GM12878 (cell line): Measurements from ENCODE around the gene MYO7A. TPM values are rescaled to one million over a fixed set of nuclear protein-coding genes. Genes with fewer than 3 reads are reported as not detected.

Experiments
- ATAC-seq: fragments of 200-7000 bp; cut with Tn5 transposase; 3 replicates; pipeline ENCODE4 v1.9.1; 2020; ENCODE audit warnings: mild to moderate bottlenecking, moderate library complexity
- BruUV-seq: library from RNA; stranded (reverse); fragments of 400-500 nt; replicated peaks from 2 replicates; lab custom pipeline; 2021; lab: Mats Ljungman, UMichigan
- CTCF ChIA-PET: fragments of 300-600 bp; sonication (Branson Sonifier 250); formaldehyde crosslinking; extraction: SDS; loops from one replicate; lab custom pipeline; 2021; ENCODE audit warnings: inconsistent platforms; lab: Yijun Ruan, JAX
- POLR2A ChIA-PET: fragments of 350-600 bp; formaldehyde crosslinking; extraction: SDS; loops from one replicate; lab custom pipeline; 2021; ENCODE audit warnings: inconsistent platforms; lab: Charles Lee
- RAD21 ChIA-PET: fragments of 300-600 bp; sonication (Branson Sonifier 250); formaldehyde crosslinking; loops from one replicate; lab custom pipeline; 2023; ENCODE audit warnings: antibody characterized with exemption; ENCODE audit not compliant: unreplicated experiment; lab: Charles Lee
- SMC1A ChIA-PET: fragments of 300-600 bp; sonication (Branson Sonifier 250); formaldehyde crosslinking; loops from one replicate; lab custom pipeline; 2023; ENCODE audit not compliant: unreplicated experiment, uncharacterized antibody; lab: Charles Lee
- DNase-seq: peaks from one replicate; pipeline ENCODE4 v3.0.0-alpha.2; 2011; ENCODE audit warnings: low read depth, low spot score
- FAIRE-seq: peaks from 3 replicates; lab custom pipeline; 2011; peaks lifted over from hg19 to GRCh38; lab: Jason Lieb, UNC
- H2AFZ ChIP-seq: 2 replicates; pipeline ENCODE4 v1.6.0; 2011; ENCODE audit warnings: low read depth, low read length, control low read depth; ENCODE audit not compliant: control insufficient read depth
- H3K27ac ChIP-seq: 2 replicates; pipeline ENCODE4 v1.5.1; 2011; ENCODE audit warnings: control low read depth; ENCODE audit not compliant: control insufficient read depth, insufficient read depth
- H3K27me3 ChIP-seq, 2 experiments: replicated peaks in 1 of 2; 2 replicates each; pipeline versions ENCODE4 v1.6.0 to v1.6.1; 2011; ENCODE audit warnings: low read length in 1 of 2; ENCODE audit not compliant: control insufficient read depth in 2 of 2, insufficient read depth in 2 of 2
- H3K36me3 ChIP-seq, 2 experiments: 2 replicates each; pipeline ENCODE4 v1.5.1; 2011; ENCODE audit warnings: low read length in 1 of 2; ENCODE audit not compliant: control insufficient read depth in 2 of 2, insufficient read depth in 2 of 2
- H3K4me1 ChIP-seq: 2 replicates; pipeline ENCODE4 v1.6.1; 2011; ENCODE audit warnings: mild to moderate bottlenecking, low read length, moderate library complexity, mixed read lengths; ENCODE audit not compliant: control insufficient read depth, insufficient read depth
- H3K4me2 ChIP-seq: 2 replicates; pipeline ENCODE4 v1.6.0; 2011; ENCODE audit warnings: control low read depth; ENCODE audit not compliant: control insufficient read depth, insufficient read depth
- H3K4me3 ChIP-seq: fragments of 200-600 bp; sonication (generic); 2 replicates; pipeline ENCODE4 v1.5.1; 2016
- H3K79me2 ChIP-seq: 2 replicates; pipeline ENCODE4 v1.6.0; 2011; ENCODE audit warnings: low read length; ENCODE audit not compliant: control insufficient read depth, insufficient read depth
- H3K9ac ChIP-seq: 2 replicates; pipeline ENCODE4 v1.8.0; 2011; ENCODE audit warnings: low read length, control low read depth, mixed read lengths; ENCODE audit not compliant: control insufficient read depth, insufficient read depth
- H3K9me3 ChIP-seq: replicated peaks from 3 replicates; pipeline ENCODE4 v1.5.1; 2011; ENCODE audit warnings: mild to moderate bottlenecking, low read length; ENCODE audit not compliant: control insufficient read depth, insufficient read depth
- H4K20me1 ChIP-seq: 2 replicates; pipeline ENCODE4 v1.6.0; 2011; ENCODE audit not compliant: control insufficient read depth, insufficient read depth
- CBFB ChIP-seq: IDR thresholded peaks from 2 replicates; pipeline ENCODE4 v1.6.1; 2016; ENCODE audit warnings: antibody characterized with exemption, low read depth
- CBX3 ChIP-seq: fragments of 200-600 bp; sonication (generic); IDR thresholded peaks from 2 replicates; pipeline ENCODE4 v1.6.1; 2016; ENCODE audit warnings: low read depth, borderline replicate concordance
- CHD1 ChIP-seq: IDR thresholded peaks from 2 replicates; pipeline ENCODE4 v1.6.1; 2012; ENCODE audit warnings: low read depth, low read length, improper control_type of control experiment
- DPF2 ChIP-seq: fragments of 450-650 bp; IDR thresholded peaks from 2 replicates; pipeline ENCODE4 v1.6.1; 2017; ENCODE audit warnings: mild to moderate bottlenecking
- GATAD2B ChIP-seq: fragments of 450-650 bp; conservative IDR thresholded peaks from 2 replicates; pipeline ENCODE4 v1.6.1; 2017; ENCODE audit warnings: low read depth, mild to moderate bottlenecking, moderate library complexity
- IRF4 ChIP-seq: IDR thresholded peaks from 2 replicates; pipeline ENCODE4 v1.6.1; 2011; ENCODE audit warnings: low read depth, low read length
- MEF2A ChIP-seq: IDR thresholded peaks from 2 replicates; pipeline ENCODE4 v1.6.1; 2011; ENCODE audit warnings: low read depth, mild to moderate bottlenecking, low read length, moderate library complexity; ENCODE audit not compliant: insufficient read depth
- NFIC ChIP-seq: IDR thresholded peaks from 2 replicates; pipeline ENCODE4 v1.6.1; 2012; ENCODE audit warnings: low read depth, mild to moderate bottlenecking, inconsistent platforms, low read length, moderate library complexity
- NFXL1 ChIP-seq: fragments of 450-650 bp; IDR thresholded peaks from 2 replicates; pipeline ENCODE4 v1.6.1; 2017; ENCODE audit warnings: antibody characterized with exemption, mild to moderate bottlenecking, borderline replicate concordance
- RAD21 ChIP-seq: IDR thresholded peaks from 2 replicates; pipeline ENCODE4 v1.6.1; 2011; ENCODE audit warnings: mild to moderate bottlenecking, low read depth, low read length, moderate library complexity; ENCODE audit not compliant: insufficient read depth
- SUPT20H ChIP-seq: IDR thresholded peaks from 2 replicates; pipeline ENCODE4 v1.6.1; 2011; ENCODE audit warnings: low read depth, mild to moderate bottlenecking, low read length, moderate library complexity, borderline replicate concordance; ENCODE audit not compliant: control insufficient read depth
- ZZZ3 ChIP-seq: IDR thresholded peaks from 2 replicates; pipeline ENCODE4 v1.6.1; 2011; ENCODE audit warnings: low read depth; ENCODE audit not compliant: control insufficient read depth, insufficient read length
- WGBS: methylation state at CpG from one replicate; pipeline ENCODE4 v1.1.6; 2016; ENCODE audit warnings: low lambda C conversion rate; ENCODE audit not compliant: insufficient replicate concordance, insufficient coverage; ENCODE audit errors: missing lambda C conversion rate; 5-methylcytosine and 5-hydroxymethylcytosine counted together
- in situ Hi-C: fragments of 300-500 bp; cut with MboI; formaldehyde crosslinking; loops from 9 replicates; pipeline ENCODE4 v1.14.3; 2018; ENCODE audit warnings: mixed read lengths
- intact Hi-C: fragments of 100-400 bp; cut with micrococcal nuclease; formaldehyde crosslinking; loops from one replicate; pipeline ENCODE4 v1.14.2; 2022; ENCODE audit not compliant: unreplicated experiment
- polyA plus RNA-seq, 11 experiments: library from polyadenylated mRNA; depleted of rRNA in 4 of 11; unstranded in 6 of 11; stranded (reverse) in 5 of 11; fragments of >200 nt; fragmentation: Nextera tagmentation in 4 of 11; fragmentation: Illumina TruSeq in 1 of 11; extraction: Ambion mirVana in 4 of 11; extraction: Trizol in 1 of 11; gene quantifications; 1 replicate in 1 of 11; 2 replicates in 10 of 11; pipeline versions ENCODE4 v1.2.1 to v1.2.3, GENCODE V29; 2011 to 2016; ENCODE audit warnings: inconsistent platforms in 2 of 11, missing spikeins in 2 of 11, low read depth in 1 of 11
- total RNA-seq, 4 experiments: library from RNA; depleted of rRNA in 3 of 4; stranded (reverse); fragments of >200 nt in 3 of 4; fragmentation: Illumina TruSeq in 1 of 4; extraction: Trizol in 1 of 4; gene quantifications; 2 replicates each; pipeline versions ENCODE4 v1.2.1 to v1.2.3, GENCODE V29; 2013 to 2021
- TF ChIP-seq, protein P1 (sequence below): fragments of 150-350 bp; IDR thresholded peaks from 2 replicates; pipeline ENCODE4 v1.6.1; 2016; ENCODE audit warnings: low read depth, low read length
- TF ChIP-seq, protein P2 (sequence below): IDR thresholded peaks from 2 replicates; pipeline ENCODE4 v1.6.1; 2011; ENCODE audit warnings: mild to moderate bottlenecking, low read depth, low read length, moderate library complexity; ENCODE audit not compliant: insufficient replicate concordance
- TF ChIP-seq, protein P3 (sequence below): IDR thresholded peaks from 2 replicates; pipeline ENCODE4 v1.6.1; 2011; ENCODE audit warnings: borderline replicate concordance, low read depth, mild to moderate bottlenecking, moderate library complexity, low read length; ENCODE audit not compliant: insufficient read depth, poor library complexity, severe bottlenecking

The MYO7A gene
- total and polyA plus RNA-seq, 10 of the 15 experiments (the other 5 are each of a cell fraction or from before 2014, with no cell fraction given), result 0.01 to 0.21 (median 0.04) TPM; not detected in 6

DNA sequence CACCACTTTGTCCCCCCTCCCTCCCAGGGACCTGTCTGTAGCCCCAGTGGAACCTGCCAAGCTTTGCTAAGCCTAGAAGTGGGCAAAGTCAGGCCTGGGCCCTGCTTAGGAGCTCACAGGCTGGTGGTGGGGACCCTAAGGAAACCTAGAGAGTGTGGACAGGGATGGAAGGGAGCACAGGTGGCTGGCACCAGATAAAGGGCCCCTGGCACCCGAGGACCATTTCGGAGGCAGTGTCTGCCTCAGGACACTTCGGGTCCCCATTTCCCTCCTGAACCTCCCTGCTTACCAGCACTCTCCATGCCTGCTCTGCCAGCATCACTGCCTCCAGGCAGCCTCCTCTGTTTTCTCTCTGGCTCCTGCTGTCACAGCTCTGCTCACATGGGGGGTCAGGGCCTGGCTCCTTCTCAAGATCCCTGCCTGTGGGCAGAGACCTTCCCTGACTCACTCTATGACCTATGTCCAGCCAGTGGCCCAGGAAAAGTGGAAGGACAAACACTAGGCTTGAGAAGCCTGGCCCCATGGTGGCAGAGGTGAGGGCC lies 39.0 kb upstream of the MYO7A start:
- 9% methylated on average over 3 of the region's 3 CpGs for WGBS
- RAD21 ChIA-PET, result interaction anchor here (1.6 to 5.9 kb wide), 2 partner anchors 42 to 168 kb away, joined by 5 to 84 read pairs; no protein-coding TSS in a partner anchor
- in situ Hi-C loops, result no loop called here
- CTCF ChIA-PET, result interaction anchor here (1.1 to 5.4 kb wide), 5 partner anchors 9 to 661 kb away, joined by 3 to 146 read pairs (median 4); partner anchors contain the start of gene B3GNT6
- intact Hi-C loops, result no loop called here
- H2AFZ ChIP-seq, result no peak overlapping the region
- DNase-seq (no peak), FAIRE-seq (no peak), ATAC-seq (no peak)
- H3K9me3 ChIP-seq, result no peaks in the 10 kb centered on the region
- SMC1A ChIA-PET, result interaction anchor here (0.8 to 3.6 kb wide), 4 partner anchors 8 to 171 kb away, joined by 3 to 41 read pairs (median 26); no protein-coding TSS in a partner anchor
- H3K4me3 ChIP-seq, result no peak overlapping the region
- no peaks in the 10 kb centered on the region for H3K36me3 ChIP-seq
- no peak overlapping the region for H3K4me2 ChIP-seq
- no peak overlapping the region for H3K27ac ChIP-seq
- TF ChIP-seq CBX3, result no peak
- TF ChIP-seq, protein P1, sequence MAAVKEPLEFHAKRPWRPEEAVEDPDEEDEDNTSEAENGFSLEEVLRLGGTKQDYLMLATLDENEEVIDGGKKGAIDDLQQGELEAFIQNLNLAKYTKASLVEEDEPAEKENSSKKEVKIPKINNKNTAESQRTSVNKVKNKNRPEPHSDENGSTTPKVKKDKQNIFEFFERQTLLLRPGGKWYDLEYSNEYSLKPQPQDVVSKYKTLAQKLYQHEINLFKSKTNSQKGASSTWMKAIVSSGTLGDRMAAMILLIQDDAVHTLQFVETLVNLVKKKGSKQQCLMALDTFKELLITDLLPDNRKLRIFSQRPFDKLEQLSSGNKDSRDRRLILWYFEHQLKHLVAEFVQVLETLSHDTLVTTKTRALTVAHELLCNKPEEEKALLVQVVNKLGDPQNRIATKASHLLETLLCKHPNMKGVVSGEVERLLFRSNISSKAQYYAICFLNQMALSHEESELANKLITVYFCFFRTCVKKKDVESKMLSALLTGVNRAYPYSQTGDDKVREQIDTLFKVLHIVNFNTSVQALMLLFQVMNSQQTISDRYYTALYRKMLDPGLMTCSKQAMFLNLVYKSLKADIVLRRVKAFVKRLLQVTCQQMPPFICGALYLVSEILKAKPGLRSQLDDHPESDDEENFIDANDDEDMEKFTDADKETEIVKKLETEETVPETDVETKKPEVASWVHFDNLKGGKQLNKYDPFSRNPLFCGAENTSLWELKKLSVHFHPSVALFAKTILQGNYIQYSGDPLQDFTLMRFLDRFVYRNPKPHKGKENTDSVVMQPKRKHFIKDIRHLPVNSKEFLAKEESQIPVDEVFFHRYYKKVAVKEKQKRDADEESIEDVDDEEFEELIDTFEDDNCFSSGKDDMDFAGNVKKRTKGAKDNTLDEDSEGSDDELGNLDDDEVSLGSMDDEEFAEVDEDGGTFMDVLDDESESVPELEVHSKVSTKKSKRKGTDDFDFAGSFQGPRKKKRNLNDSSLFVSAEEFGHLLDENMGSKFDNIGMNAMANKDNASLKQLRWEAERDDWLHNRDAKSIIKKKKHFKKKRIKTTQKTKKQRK, result no peak
- TF ChIP-seq RAD21, result no peak
- no peak for TF ChIP-seq IRF4
- TF ChIP-seq SUPT20H, result no peak
- TF ChIP-seq, protein P2, sequence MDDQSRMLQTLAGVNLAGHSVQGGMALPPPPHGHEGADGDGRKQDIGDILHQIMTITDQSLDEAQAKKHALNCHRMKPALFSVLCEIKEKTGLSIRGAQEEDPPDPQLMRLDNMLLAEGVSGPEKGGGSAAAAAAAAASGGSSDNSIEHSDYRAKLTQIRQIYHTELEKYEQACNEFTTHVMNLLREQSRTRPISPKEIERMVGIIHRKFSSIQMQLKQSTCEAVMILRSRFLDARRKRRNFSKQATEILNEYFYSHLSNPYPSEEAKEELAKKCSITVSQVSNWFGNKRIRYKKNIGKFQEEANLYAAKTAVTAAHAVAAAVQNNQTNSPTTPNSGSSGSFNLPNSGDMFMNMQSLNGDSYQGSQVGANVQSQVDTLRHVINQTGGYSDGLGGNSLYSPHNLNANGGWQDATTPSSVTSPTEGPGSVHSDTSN, result no peak
- no peak for TF ChIP-seq DPF2
- TF ChIP-seq CHD1, result no peak
- TF ChIP-seq, protein P3, sequence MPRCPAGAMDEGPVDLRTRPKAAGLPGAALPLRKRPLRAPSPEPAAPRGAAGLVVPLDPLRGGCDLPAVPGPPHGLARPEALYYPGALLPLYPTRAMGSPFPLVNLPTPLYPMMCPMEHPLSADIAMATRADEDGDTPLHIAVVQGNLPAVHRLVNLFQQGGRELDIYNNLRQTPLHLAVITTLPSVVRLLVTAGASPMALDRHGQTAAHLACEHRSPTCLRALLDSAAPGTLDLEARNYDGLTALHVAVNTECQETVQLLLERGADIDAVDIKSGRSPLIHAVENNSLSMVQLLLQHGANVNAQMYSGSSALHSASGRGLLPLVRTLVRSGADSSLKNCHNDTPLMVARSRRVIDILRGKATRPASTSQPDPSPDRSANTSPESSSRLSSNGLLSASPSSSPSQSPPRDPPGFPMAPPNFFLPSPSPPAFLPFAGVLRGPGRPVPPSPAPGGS, result no peak
- no peak for TF ChIP-seq ZZZ3
- TF ChIP-seq NFXL1, result no peak
- TF ChIP-seq NFIC, result no peak
- TF ChIP-seq MEF2A, result no peak
- TF ChIP-seq CBFB, result no peak
- no peak for TF ChIP-seq GATAD2B
- no peaks in the 10 kb centered on the region for H3K79me2 ChIP-seq
- no peaks in the 10 kb centered on the region for H4K20me1 ChIP-seq
- no TSS peak for BruUV-seq
- H3K4me1 ChIP-seq, result no peaks in the 10 kb centered on the region
- no peak overlapping the region for H3K9ac ChIP-seq
- POLR2A ChIA-PET, result no interaction called here
- no peaks in the 10 kb centered on the region for H3K27me3 ChIP-seq
